Fibroblast of the aortic adventitia (primary cell): Measurements from ENCODE around the gene APBA2. TPM values are rescaled to one million over a fixed set of nuclear protein-coding genes. Genes with fewer than 3 reads are reported as not detected.

Source experiments
- DNase-seq: peaks from one replicate; pipeline ENCODE4 v3.0.0-alpha.2; 2010; ENCODE audit warnings: low read depth
- H3K4me3 ChIP-seq: 2 replicates; pipeline ENCODE4 v1.5.1; 2011; ENCODE audit warnings: low read depth, mild to moderate bottlenecking, control low read depth, low read length, moderate library complexity
- CTCF ChIP-seq: IDR thresholded peaks from 2 replicates; pipeline ENCODE4 v1.5.1; 2011; ENCODE audit warnings: mild to moderate bottlenecking, low read length, control low read depth, inconsistent platforms; ENCODE audit not compliant: insufficient read depth
- total RNA-seq: library from RNA; depleted of rRNA; stranded (reverse); fragments of >200 nt; gene quantifications from 2 replicates; pipeline ENCODE4 v1.2.3, GENCODE V29; 2012; ENCODE audit warnings: low replicate concordance

The APBA2 gene
- total RNA-seq, 1 donor = 1.8 TPM

GRCh38 chr15:28994142-28994830, 108.5 kb downstream of the APBA2 start:
- H3K4me3 ChIP-seq = no peak overlapping the region
- no peak for TF ChIP-seq CTCF
- DNase-seq = no peak

GRCh38 chr15:28994831-28995596, 109.2 kb downstream of the APBA2 start:
- no peak for TF ChIP-seq CTCF
- no peak for DNase-seq
- H3K4me3 ChIP-seq = no peak overlapping the region

GRCh38 chr15:28995705-28996104, 109.9 kb downstream of the APBA2 start:
- no peak overlapping the region for H3K4me3 ChIP-seq
- no peak for DNase-seq
- TF ChIP-seq CTCF = no peak

GRCh38 chr15:28996289-28996688, 110.5 kb downstream of the APBA2 start:
- H3K4me3 ChIP-seq = no peak overlapping the region
- TF ChIP-seq CTCF = no peak
- DNase-seq = no peak

GRCh38 chr15:28996953-28997352, 111.2 kb downstream of the APBA2 start:
- no peak for TF ChIP-seq CTCF
- no peak for DNase-seq
- no peak overlapping the region for H3K4me3 ChIP-seq

- DNase-seq = no peak
- H3K4me3 ChIP-seq = no peak overlapping the region
- no peak for TF ChIP-seq CTCF
These were observed 112.0 kb downstream of the APBA2 start for GRCh38 chr15:28997791-28998190.

- no peak overlapping the region for H3K4me3 ChIP-seq
- TF ChIP-seq CTCF = no peak
- no peak for DNase-seq
These were observed 112.7 kb downstream of the APBA2 start for GRCh38 chr15:28998511-28998910.
